HepG2 (cell line): ENCODE data around the gene ZNF558. TPM values are rescaled to one million over a fixed set of nuclear protein-coding genes. Genes with fewer than 3 reads are reported as not detected.

Experiments used
- ATAC-seq: fragments of 200-7000 bp; cut with Tn5 transposase; 3 replicates; pipeline ENCODE4 v1.9.1; 2020; ENCODE audit warnings: mild to moderate bottlenecking, moderate library complexity
- BruUV-seq: library from RNA; stranded (reverse); fragments of 400-500 nt; replicated peaks from 2 replicates; lab custom pipeline; 2021; lab: Mats Ljungman, UMichigan
- CTCF ChIA-PET: fragments of 300-600 bp; formaldehyde crosslinking; extraction: SDS; loops from one replicate; lab custom pipeline; 2021; ENCODE audit warnings: low total read pairs, inconsistent platforms, low intra/inter-chr PET ratio; lab: Yijun Ruan, JAX
- POLR2A ChIA-PET: fragments of 350-600 bp; sonication (Branson Sonifier 250); formaldehyde crosslinking; loops from one replicate; lab custom pipeline; 2020; ENCODE audit warnings: antibody characterized with exemption, inconsistent platforms; lab: Yijun Ruan, JAX
- DNase-seq: peaks from one replicate; pipeline ENCODE4 v3.0.0-alpha.2; 2015; ENCODE audit warnings: low spot score
- FAIRE-seq: peaks from 3 replicates; lab custom pipeline; 2011; peaks lifted over from hg19 to GRCh38; lab: Jason Lieb, UNC
- H2AFZ ChIP-seq: one replicate; pipeline ENCODE4 v1.6.1; 2011; ENCODE audit warnings: low read length, inconsistent platforms
- H3K27ac ChIP-seq: fragments of 300-600 bp; 3 replicates; pipeline ENCODE4 v1.8.0; 2011; ENCODE audit warnings: mixed run types, mild to moderate bottlenecking, mixed read lengths, low read length, inconsistent platforms; ENCODE audit not compliant: insufficient read depth; ENCODE audit errors: extremely low read length
- H3K27me3 ChIP-seq, 2 experiments: fragments of 200-600 bp in 1 of 2; 2 replicates in 1 of 2; 3 replicates in 1 of 2; pipeline versions ENCODE4 v1.6.0 to v1.8.0; 2011; ENCODE audit warnings: low read length in 2 of 2, mild to moderate bottlenecking in 2 of 2, moderate library complexity in 2 of 2, inconsistent platforms in 1 of 2; ENCODE audit not compliant: insufficient read depth in 2 of 2, control insufficient read depth in 1 of 2
- H3K36me3 ChIP-seq, 2 experiments: fragments of 200-600 bp in 1 of 2; replicated peaks in 1 of 2; 2 replicates in 1 of 2; 3 replicates in 1 of 2; pipeline versions ENCODE4 v1.5.1 to v1.8.0; 2011; ENCODE audit warnings: low read length in 2 of 2, inconsistent platforms in 1 of 2; ENCODE audit not compliant: insufficient read depth in 2 of 2, control insufficient read depth in 1 of 2
- H3K4me1 ChIP-seq: 2 replicates; pipeline ENCODE4 v1.5.1; 2012; ENCODE audit warnings: low read length, inconsistent platforms; ENCODE audit not compliant: insufficient read depth
- H3K4me2 ChIP-seq: 2 replicates; pipeline ENCODE4 v1.6.0; 2011; ENCODE audit warnings: low read depth, low read length, inconsistent platforms
- H3K4me3 ChIP-seq, 3 experiments: fragments of 200-600 bp in 1 of 3; sonication (generic), shearing (Covaris generic) in 1 of 3; replicated peaks in 1 of 3; 2 replicates each; pipeline ENCODE4 v1.5.1; 2011 to 2016; ENCODE audit warnings: low read length in 3 of 3, inconsistent platforms in 2 of 3, low read depth in 2 of 3, mild to moderate bottlenecking in 2 of 3, control low read depth in 1 of 3, mixed read lengths in 1 of 3; ENCODE audit not compliant: insufficient read depth in 1 of 3
- H3K79me2 ChIP-seq: one replicate; pipeline ENCODE4 v1.6.1; 2011; ENCODE audit warnings: low read length, inconsistent platforms; ENCODE audit not compliant: insufficient read depth
- H3K9ac ChIP-seq: 2 replicates; pipeline ENCODE4 v1.6.0; 2011; ENCODE audit warnings: mild to moderate bottlenecking, low read depth, low read length, inconsistent platforms; ENCODE audit not compliant: insufficient read depth
- H3K9me3 ChIP-seq: 2 replicates; pipeline ENCODE4 v1.5.1; 2012; ENCODE audit warnings: mild to moderate bottlenecking, low read length
- H4K20me1 ChIP-seq: 2 replicates; pipeline ENCODE4 v1.6.0; 2011; ENCODE audit warnings: inconsistent platforms, mild to moderate bottlenecking, low read length, moderate library complexity; ENCODE audit not compliant: insufficient read depth
- ARHGAP35 ChIP-seq: sonication (generic); formaldehyde crosslinking; IDR thresholded peaks from 2 replicates; pipeline ENCODE4 v1.9.0; 2022; ENCODE audit warnings: mild to moderate bottlenecking, inconsistent platforms, moderate library complexity, missing genetic modification reagents, borderline replicate concordance
- ATF6 ChIP-seq: sonication (generic); formaldehyde crosslinking; conservative IDR thresholded peaks from 2 replicates; pipeline ENCODE4 v1.4.0; 2020; ENCODE audit warnings: missing genetic modification reagents
- ATF7 ChIP-seq, 2 experiments: fragments of 450-650 bp in 1 of 2; sonication (generic) in 1 of 2; formaldehyde crosslinking in 1 of 2; IDR thresholded peaks; 2 replicates each; pipeline versions ENCODE4 v1.4.0 to v1.6.1; 2016 to 2020; ENCODE audit warnings: antibody characterized with exemption in 1 of 2, mild to moderate bottlenecking in 1 of 2, missing genetic modification reagents in 1 of 2
- ATM ChIP-seq: fragments of 450-650 bp; IDR thresholded peaks from 2 replicates; pipeline ENCODE4 v1.7.1; 2017; ENCODE audit warnings: mild to moderate bottlenecking, borderline replicate concordance
- CCDC6 ChIP-seq: sonication (generic); formaldehyde crosslinking; IDR thresholded peaks from 2 replicates; pipeline ENCODE4 v1.8.1; 2022; ENCODE audit warnings: mild to moderate bottlenecking, missing genetic modification reagents, moderate library complexity
- CEBPG ChIP-seq: IDR thresholded peaks from 2 replicates; pipeline ENCODE4 v1.6.1; 2016
- CEBPZ ChIP-seq: IDR thresholded peaks from 2 replicates; pipeline ENCODE4 v1.6.1; 2012; ENCODE audit warnings: low read length, improper control_type of control experiment
- ELK4 ChIP-seq: sonication (generic); formaldehyde crosslinking; IDR thresholded peaks from 2 replicates; pipeline ENCODE4 v1.9.0; 2021; ENCODE audit warnings: missing genetic modification reagents, borderline replicate concordance
- HCFC1 ChIP-seq: fragments of 150-350 bp; IDR thresholded peaks from 2 replicates; pipeline ENCODE4 v1.6.1; 2014; ENCODE audit warnings: low read depth, low read length
- IRF2 ChIP-seq: IDR thresholded peaks from 2 replicates; pipeline ENCODE4 v1.6.1; 2018; ENCODE audit warnings: missing genetic modification reagents, missing compliant biosample characterization
- NR3C1 ChIP-seq: sonication (generic); formaldehyde crosslinking; IDR thresholded peaks from 2 replicates; pipeline ENCODE4 v1.4.0; 2020; ENCODE audit warnings: missing genetic modification reagents
- RCOR2 ChIP-seq: IDR thresholded peaks from 2 replicates; pipeline ENCODE4 v1.6.1; 2016; ENCODE audit warnings: missing biosample characterization, missing genetic modification reagents
- TRIM24 ChIP-seq: sonication (generic); formaldehyde crosslinking; IDR thresholded peaks from 2 replicates; pipeline ENCODE4 v1.8.0; 2022; ENCODE audit warnings: mild to moderate bottlenecking, missing genetic modification reagents
- ZFYVE20 ChIP-seq: sonication (generic); formaldehyde crosslinking; IDR thresholded peaks from 2 replicates; pipeline ENCODE4 v1.8.0; 2023; ENCODE audit warnings: low read depth, mild to moderate bottlenecking, moderate library complexity, missing genetic modification reagents, borderline replicate concordance
- ZKSCAN1 ChIP-seq: fragments of 150-350 bp; IDR thresholded peaks from 2 replicates; pipeline ENCODE4 v1.6.1; 2014; ENCODE audit warnings: low read length
- ZNF460 ChIP-seq: sonication (generic); formaldehyde crosslinking; IDR thresholded peaks from 2 replicates; pipeline ENCODE4 v1.5.1; 2020; ENCODE audit warnings: missing genetic modification reagents, mild to moderate bottlenecking, borderline replicate concordance
- ZNF513 ChIP-seq: sonication (generic); formaldehyde crosslinking; conservative IDR thresholded peaks from 2 replicates; pipeline ENCODE4 v1.5.0; 2020; ENCODE audit warnings: missing genetic modification reagents
- WGBS: methylation state at CpG from one replicate; pipeline ENCODE4 v1.1.6; 2017; ENCODE audit warnings: low lambda C conversion rate; 5-methylcytosine and 5-hydroxymethylcytosine counted together
- in situ Hi-C: cut with HindIII; loops from 2 replicates; pipeline ENCODE4 v1.10.0; 2017; ENCODE audit warnings: low pct_unique_long_range_greater_than_20kb; ENCODE audit not compliant: extremely low pct_ligation_motif_present
- intact Hi-C: fragments of 100-400 bp; cut with micrococcal nuclease; formaldehyde crosslinking; loops from one replicate; pipeline ENCODE4 v1.10.0; 2022; ENCODE audit not compliant: unreplicated experiment
- polyA plus RNA-seq, 8 experiments: library from polyadenylated mRNA; depleted of rRNA in 3 of 8; stranded (reverse) in 7 of 8; unstranded in 1 of 8; fragments of >200 nt; fragmentation: Illumina TruSeq in 4 of 8; extraction: Trizol in 4 of 8; gene quantifications; 2 replicates each; pipeline versions ENCODE4 v1.2.1 to v1.2.3, GENCODE V29; 2011 to 2016; ENCODE audit warnings: low read depth in 4 of 8, missing spikeins in 1 of 8, mixed read lengths in 1 of 8; ENCODE audit not compliant: insufficient read depth in 1 of 8
- total RNA-seq, 5 experiments: library from RNA; depleted of rRNA; stranded (reverse); fragments of >200 nt; fragmentation: Illumina TruSeq; extraction: Trizol; gene quantifications; 2 replicates each; pipeline ENCODE4 v1.2.3, GENCODE V29; 2016; ENCODE audit warnings: low read depth in 1 of 5

Gene ZNF558
- total and polyA plus RNA-seq, 2 of the 13 experiments (the other 11 are each of a cell fraction or from before 2014, with no cell fraction given): 9.5 to 10.8 TPM

- no peak for TF ChIP-seq IRF2 (CRISPR knock-in tag)
- TF ChIP-seq CEBPG (CRISPR knock-in tag): no peak
- TF ChIP-seq ATM: no peak
Measured at GRCh38 chr19:8815780-8816179, 16.3 kb downstream of the ZNF558 start (continued).

GRCh38 chr19:8814176-8814575 is 17.9 kb downstream of the ZNF558 start:
- no TSS peak for BruUV-seq
- Histone ChIP-seq H3K4me3 (no peak overlapping the region), H3K36me3 (peaks cover 5 to 18% of the 10 kb centered on the region in 2 experiments; a peak in 3 of 5 replicates), H2AFZ (no peak overlapping the region), H3K27ac (no peak overlapping the region), H3K27me3 (no peaks in the 10 kb centered on the region), H3K4me2 (no peak overlapping the region), H3K79me2 (no peaks in the 10 kb centered on the region), H3K9ac (no peak overlapping the region), H4K20me1 (no peaks in the 10 kb centered on the region), H3K9me3 (peaks cover 98% of the 10 kb centered on the region), H3K4me1 (no peaks in the 10 kb centered on the region)
- DNase-seq (no peak), FAIRE-seq (no peak), ATAC-seq (no peak)
- POLR2A ChIA-PET: no interaction called here
- in situ Hi-C loops: no loop called here
- CTCF ChIA-PET: no interaction called here
- WGBS: 56% methylated on average over 3 of the region's 3 CpGs
- intact Hi-C loops: no loop called here
- TF ChIP-seq CCDC6 (CRISPR knock-in tag) (no peak), TRIM24 (CRISPR knock-in tag) (no peak), ZKSCAN1 (no peak), NR3C1 (no peak), ARHGAP35 (CRISPR knock-in tag) (no peak), ZNF460 (CRISPR knock-in tag) (no peak), ZNF513 (CRISPR knock-in tag) (no peak), RCOR2 (CRISPR knock-in tag) (no peak), ELK4 (CRISPR knock-in tag) (no peak), HCFC1 (no peak), ATF7 (IDR thresholded peaks at IDR 0.05) (no peak), ATF7 (CRISPR knock-in tag; IDR thresholded peaks at IDR 0.05) (no peak), ATF6 (CRISPR knock-in tag) (no peak), CEBPZ (no peak), ZFYVE20 (CRISPR knock-in tag) (no peak)
